ENCODE measurements around the gene LRRTM3.
A peak's percentile ranks its signal among the peaks of the same experiment; 100 is the strongest.

LRRTM3 gene

GRCh38 chr10:66940965-66941364 is 15.1 kb downstream of the LRRTM3 start:
- DNase-seq: no peak

- peak; percentile 2 for DNase-seq
Measured at GRCh38 chr10:66941491-66941890, 15.7 kb downstream of the LRRTM3 start.

GRCh38 chr10:66942407-66942806 is 16.6 kb downstream of the LRRTM3 start:
- DNase-seq: no peak

- DNase-seq: no peak
Measured at GRCh38 chr10:66943590-66943989, 17.8 kb downstream of the LRRTM3 start.

GRCh38 chr10:66951896-66952295 is 26.1 kb downstream of the LRRTM3 start:
- no peak for DNase-seq

GRCh38 chr10:66958466-66958865 is 32.6 kb downstream of the LRRTM3 start:
- no peak for DNase-seq

- DNase-seq: no peak
Measured at GRCh38 chr10:66964946-66965345, 39.1 kb downstream of the LRRTM3 start.

- DNase-seq: no peak
Measured at GRCh38 chr10:66980246-66980815, 54.5 kb downstream of the LRRTM3 start.

- DNase-seq: no peak
Measured at GRCh38 chr10:66981361-66982052, 55.7 kb downstream of the LRRTM3 start.

- no peak for DNase-seq
Measured at GRCh38 chr10:66982053-66982420, 56.2 kb downstream of the LRRTM3 start.

GRCh38 chr10:66982792-66983474 is 57.1 kb downstream of the LRRTM3 start:
- DNase-seq: no peak

GRCh38 chr10:66983475-66983818 is 57.6 kb downstream of the LRRTM3 start:
- peak; percentile 10 for DNase-seq

- no peak for DNase-seq
Measured at GRCh38 chr10:66990143-66990830, 64.5 kb downstream of the LRRTM3 start.

- no peak for DNase-seq
Measured at GRCh38 chr10:66996996-66997395, 71.2 kb downstream of the LRRTM3 start.

GRCh38 chr10:66999762-67000545 is 74.1 kb downstream of the LRRTM3 start:
- no peak for DNase-seq

GRCh38 chr10:67004690-67005089 is 78.9 kb downstream of the LRRTM3 start:
- no peak for DNase-seq

GRCh38 chr10:67005981-67006380 is 80.1 kb downstream of the LRRTM3 start:
- DNase-seq: no peak

- DNase-seq: no peak
Measured at GRCh38 chr10:67011480-67011879, 85.6 kb downstream of the LRRTM3 start.

GRCh38 chr10:67011981-67012380 is 86.1 kb downstream of the LRRTM3 start:
- no peak for DNase-seq

GRCh38 chr10:67015225-67015624 is 89.4 kb downstream of the LRRTM3 start:
- no peak for DNase-seq

- no peak for DNase-seq
Measured at GRCh38 chr10:67017218-67017617, 91.4 kb downstream of the LRRTM3 start.

- no peak for DNase-seq
Measured at GRCh38 chr10:67022099-67022498, 96.3 kb downstream of the LRRTM3 start.

- DNase-seq: no peak
Measured at GRCh38 chr10:67033878-67034277, 108.0 kb downstream of the LRRTM3 start.

Data from NCI-H510A treated with DMSO at 0.1 percent for 48 hours (cell line).